Erythroblast (primary cell): ENCODE data around the gene NTRK1.

Experiments used
- GATA1 ChIP-seq: IDR thresholded peaks from 2 replicates; pipeline ENCODE4 v1.6.1; 2011; ENCODE audit warnings: low read depth, mild to moderate bottlenecking, control low read depth, low read length, moderate library complexity
- POLR2A ChIP-seq: IDR thresholded peaks from 2 replicates; pipeline ENCODE4 v1.6.1; 2011; ENCODE audit warnings: mild to moderate bottlenecking, low read length

- TF ChIP-seq POLR2A (no peak), GATA1 (no peak)
Measured at GRCh38 chr1:156868341-156868740, 7.7 kb downstream of the NTRK1 start.
